SK-N-MC (cell line): ENCODE measurements around the gene KCNT2.

ENCODE experiments used
- EZH2 ChIP-seq: fragments of 200-600 bp; sonication (generic); IDR thresholded peaks from one replicate; pipeline ENCODE4 v1.6.1; 2017; ENCODE audit warnings: antibody characterized with exemption
- POLR2AphosphoS5 ChIP-seq: IDR thresholded peaks from 2 replicates; pipeline ENCODE4 v1.6.1; 2012; ENCODE audit warnings: mild to moderate bottlenecking, low read depth, low read length, borderline replicate concordance

DNA sequence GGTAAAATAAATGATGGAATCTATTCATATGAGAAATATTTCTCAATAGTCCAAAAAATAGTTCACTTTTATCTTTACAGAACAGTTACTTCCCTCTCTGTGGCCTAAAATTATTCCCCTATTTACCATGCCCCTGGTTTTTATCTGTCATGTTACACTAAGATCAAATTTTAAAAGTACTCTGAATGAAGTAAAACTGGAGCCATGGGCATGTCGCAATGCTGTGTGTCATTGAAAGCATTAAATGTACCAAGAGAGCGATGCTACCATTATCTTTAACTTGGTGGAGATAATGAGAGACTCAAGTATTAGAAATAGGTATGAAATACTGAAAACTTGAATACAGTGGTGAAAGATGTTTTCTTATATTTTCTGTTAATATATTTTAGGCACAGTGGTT lies 146.2 kb downstream of the KCNT2 start:
- TF ChIP-seq EZH2 (no peak), POLR2AphosphoS5 (no peak)
